GM21447 (cell line): ENCODE results near the gene DISC1.
"Not testable (repeated sequence)": the region's sequence is repeated elsewhere in the genome, so short reads cannot be mapped to it uniquely, and the experiment has no call there.

Experiments used
- ATAC-seq: cut with Tn5 transposase; IDR thresholded peaks from one replicate; pipeline ENCODE4 v1.9.1; 2021; ENCODE audit not compliant: unreplicated experiment

Gene DISC1

DNA sequence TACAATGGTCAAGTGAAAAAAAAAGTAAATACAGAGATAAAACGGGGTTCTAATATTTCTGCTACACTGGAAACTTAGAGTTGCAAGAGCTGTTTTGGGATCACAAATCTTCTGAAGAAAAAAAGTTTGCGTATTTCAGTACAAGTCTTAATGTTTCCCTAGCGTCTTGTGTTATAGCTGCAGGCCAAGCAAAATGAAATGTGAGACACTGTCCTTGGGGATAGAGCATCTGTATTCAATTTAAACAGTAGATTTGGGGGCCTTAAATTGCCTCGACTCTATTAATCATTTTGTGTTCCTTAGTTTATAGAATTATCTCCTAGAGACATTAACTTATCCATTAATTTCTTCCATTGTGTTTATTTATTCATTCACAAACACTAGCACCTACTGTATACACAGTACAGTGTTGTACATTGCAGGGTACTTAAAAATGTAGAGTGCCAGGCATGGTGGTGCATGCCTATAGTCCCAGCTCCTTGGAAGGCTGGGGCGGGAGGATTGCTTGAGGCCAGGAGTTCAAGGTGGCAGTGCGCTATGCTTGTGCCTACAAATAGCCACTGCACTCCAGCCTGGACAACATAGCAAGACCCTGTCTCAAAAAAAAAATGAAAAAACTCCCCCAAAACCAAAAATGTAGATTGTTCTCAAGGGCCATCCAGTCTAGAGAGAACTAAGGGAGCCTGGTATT lies 7.9 kb downstream of the DISC1 start:
- ATAC-seq = no peak

DNA sequence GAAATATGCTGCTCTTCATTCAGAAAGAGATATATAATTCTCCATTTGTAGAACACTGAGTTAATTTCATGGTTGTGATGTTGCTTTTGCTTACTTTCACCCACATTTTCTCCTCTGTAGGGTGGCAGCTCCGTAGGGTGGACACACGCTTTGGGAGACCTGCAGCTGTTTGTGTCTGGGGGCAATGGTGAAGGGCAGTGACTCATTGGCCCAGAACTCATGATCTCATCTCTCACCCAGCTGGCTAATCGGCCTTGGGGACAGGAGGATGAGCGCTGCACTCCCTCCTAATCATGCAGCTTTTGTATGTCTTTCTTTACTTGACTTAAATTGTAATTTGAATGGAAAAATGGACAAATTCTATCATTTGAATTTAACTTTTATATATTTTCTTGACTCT lies 9.6 kb downstream of the DISC1 start:
- no peak for ATAC-seq

DNA sequence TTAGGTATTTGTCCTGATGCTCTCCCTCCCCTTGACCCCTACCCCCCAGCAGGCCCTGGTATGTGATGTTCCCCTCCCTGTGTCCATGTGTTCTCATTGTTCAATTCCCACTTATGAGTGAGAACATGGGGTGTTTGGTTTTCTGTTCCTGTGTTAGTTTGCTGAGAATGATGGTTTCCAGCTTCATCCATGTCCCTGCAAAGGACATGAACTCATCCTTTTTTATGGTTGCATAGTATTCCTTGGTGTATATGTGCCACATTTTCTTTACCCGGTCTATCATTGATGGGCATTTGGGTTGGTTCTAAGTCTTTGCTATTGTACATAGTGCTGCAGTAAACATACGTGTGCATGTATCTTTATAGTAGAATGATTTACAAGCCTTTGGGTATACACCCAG lies 10.3 kb downstream of the DISC1 start:
- not testable (repeated sequence) for ATAC-seq

DNA sequence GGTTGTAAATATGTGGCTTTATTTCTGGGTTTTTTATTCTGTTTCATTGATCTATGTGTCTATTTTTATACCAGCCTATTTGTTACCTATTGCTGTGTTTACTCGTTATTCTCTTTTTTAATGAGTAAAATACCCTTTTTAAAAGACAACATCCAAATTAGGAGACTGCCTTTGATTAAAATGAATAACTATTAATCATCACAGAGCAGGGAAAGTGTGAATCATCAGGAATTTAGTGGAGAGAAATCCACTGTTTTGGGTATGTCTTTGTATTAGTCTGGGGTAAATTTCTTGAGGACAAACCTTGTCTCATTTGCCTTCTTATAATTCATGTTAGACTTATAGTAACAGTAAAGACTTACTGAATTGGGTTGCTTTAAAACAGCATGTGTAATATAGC lies 12.1 kb downstream of the DISC1 start:
- ATAC-seq = no peak

DNA sequence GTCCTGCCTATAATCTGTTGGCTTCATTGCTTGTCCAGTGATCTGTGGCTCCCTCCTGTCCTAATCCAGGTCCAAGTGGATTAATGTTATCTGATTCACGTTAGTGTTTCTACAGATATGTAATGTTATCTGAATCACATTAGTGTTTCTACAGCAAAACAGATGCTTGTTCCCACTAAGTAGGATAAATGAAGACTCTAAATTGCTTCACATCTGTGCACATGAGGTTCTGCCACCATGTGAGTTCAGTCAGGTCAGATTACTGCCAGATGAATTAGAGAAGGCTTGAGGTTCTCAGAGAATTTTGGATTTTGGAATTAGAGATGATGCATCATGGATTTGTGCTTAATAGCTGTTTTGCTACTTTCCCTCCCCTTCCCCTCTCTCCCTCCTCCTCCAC lies 13.2 kb downstream of the DISC1 start:
- no peak for ATAC-seq

DNA sequence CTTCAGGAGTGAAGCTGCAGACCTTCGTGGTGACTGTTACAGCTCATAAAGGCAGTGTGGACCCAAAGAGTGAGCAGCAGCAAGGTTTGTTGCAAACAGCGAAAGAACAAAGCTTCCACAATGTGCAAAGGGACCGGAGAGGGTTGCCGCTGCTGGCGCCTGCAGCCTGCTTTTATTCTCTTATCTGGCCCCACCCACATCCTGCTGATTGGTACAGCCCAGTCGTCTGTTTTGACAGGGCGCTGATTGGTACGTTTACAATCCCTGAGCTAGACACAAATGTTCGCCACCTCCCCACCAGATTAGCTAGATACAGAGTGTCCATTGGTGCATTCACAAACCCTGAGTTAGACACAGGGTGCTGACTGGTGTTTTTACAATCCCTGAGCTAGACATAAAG lies 14.9 kb downstream of the DISC1 start:
- not testable (repeated sequence) for ATAC-seq

DNA sequence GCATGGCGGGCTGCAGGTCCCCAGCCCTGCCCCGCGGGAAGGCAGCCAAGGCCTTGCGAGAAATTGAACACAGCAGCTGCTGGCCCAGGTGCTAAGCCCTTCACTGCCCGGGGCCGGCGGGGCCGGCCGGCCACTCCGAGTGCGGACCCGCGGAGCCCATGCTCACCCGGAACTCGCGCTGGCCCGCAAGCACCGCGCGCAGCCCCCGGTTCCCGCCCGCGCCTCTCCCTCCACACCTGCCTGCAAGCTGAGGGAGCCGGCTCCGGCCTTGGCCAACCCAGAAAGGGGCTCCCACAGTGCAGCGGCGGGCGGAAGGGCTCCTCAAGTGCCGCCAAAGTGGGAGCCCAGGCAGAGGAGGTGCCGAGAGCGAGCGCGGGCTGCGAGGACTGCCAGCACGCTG lies 15.5 kb downstream of the DISC1 start:
- not testable (repeated sequence) for ATAC-seq

DNA sequence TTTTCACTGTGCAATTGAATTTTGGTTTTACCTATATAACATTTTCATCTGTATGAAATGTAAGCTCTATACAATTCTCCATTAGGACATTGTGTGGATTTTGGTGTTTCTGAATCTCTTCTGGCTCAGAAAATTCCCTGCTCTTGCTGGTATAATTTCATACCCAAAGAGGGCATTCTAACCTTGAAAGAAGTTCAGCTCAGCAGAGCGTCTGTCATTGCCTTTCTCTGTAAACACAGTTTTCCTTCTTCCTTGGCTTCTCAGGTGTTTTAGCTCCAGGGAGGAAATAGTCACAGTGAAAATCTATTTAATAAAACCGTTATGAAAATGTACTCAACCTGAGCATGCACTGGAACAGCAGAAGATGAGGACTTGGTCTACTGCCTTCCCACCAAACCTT lies 16.0 kb downstream of the DISC1 start:
- ATAC-seq = no peak

DNA sequence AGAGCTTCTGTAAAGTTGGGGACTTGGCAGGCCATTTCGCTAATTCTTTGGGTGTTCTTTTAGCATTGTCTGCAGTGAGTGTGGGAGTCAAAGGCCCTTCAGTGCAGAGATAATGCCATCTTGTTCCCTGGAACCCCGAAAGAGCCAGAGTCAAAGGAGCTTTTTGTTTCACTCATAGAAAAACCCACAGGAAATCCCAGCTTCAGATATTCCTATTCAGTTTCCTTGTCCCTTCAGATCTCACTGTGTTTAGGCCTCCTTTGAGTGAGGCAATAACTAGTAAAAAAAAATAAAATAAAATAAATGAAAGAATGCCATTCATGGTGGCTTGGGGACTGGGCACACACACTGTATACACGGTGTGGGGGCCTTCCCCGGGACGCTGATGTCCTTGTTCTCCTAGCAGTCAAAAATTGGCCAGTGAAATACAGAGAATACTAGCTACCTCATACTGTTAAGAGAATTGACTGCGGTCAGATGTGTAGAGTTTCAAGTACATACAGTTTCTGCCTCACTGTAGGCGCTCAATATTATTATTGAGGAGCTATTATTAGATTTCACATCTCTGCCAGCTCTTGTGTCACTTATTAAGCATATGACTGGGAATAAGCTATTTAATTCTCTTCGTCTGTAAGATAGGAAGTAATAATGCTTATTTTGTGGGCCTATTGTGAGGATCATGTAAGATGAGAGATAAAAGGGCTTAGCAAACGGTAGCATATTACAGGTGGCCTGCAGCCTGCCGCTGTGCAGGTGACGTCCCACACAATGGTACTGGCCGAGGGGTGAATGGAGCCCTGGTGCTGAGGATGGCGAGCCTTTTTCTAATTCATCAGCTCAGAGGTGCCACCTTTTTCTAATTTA lies 16.7 kb downstream of the DISC1 start:
- no peak for ATAC-seq

DNA sequence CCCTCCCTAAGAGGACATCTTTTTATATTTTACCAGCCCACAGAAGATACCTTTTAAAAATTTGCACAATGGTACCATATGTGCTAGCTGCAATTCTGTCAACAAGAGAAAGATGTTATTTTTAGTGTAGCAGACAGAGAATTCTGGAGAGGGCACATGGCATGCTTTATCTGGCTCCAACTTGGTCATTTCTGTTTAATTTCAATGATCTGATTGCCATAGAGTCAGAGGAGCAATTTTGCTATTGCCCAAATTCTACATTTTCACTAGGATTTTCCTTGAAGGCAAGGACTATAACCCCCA lies 17.3 kb downstream of the DISC1 start:
- no peak for ATAC-seq

DNA sequence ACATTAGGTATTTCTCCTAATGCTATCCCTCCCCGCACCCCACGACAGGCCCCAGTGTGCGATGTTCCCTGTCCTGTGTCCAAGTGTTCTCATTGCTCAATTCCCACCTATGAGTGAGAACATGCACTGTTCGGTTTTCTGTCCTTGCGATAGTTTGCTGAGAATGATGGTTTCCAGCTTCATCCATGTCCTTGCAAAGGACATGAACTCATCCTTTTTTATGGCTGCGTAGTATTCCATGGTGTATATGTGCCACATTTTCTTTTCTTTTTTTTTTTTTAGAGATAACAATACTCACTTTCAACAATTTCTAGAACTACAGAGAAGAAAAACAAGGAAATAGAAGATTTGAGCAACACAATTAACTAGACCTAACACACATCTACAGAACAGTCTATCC lies 19.0 kb downstream of the DISC1 start:
- ATAC-seq = not testable (repeated sequence)

DNA sequence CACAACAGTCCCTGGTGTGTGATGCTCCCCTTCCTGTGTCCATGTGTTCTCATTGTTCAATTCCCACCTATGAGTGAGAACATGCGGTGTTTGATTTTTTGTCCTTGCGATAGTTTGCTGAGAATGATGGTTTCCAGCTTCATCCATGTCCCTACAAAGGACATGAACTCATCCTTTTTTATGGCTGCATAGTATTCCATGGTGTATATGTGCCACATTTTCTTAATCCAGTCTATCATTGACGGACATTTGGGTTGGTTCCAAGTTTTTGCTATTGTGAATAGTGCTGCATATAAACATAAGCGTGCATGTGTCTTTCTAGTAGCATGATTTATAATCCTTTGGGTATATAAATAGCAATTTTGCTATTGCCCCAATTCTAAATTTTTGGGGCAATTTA lies 19.6 kb downstream of the DISC1 start:
- not testable (repeated sequence) for ATAC-seq

DNA sequence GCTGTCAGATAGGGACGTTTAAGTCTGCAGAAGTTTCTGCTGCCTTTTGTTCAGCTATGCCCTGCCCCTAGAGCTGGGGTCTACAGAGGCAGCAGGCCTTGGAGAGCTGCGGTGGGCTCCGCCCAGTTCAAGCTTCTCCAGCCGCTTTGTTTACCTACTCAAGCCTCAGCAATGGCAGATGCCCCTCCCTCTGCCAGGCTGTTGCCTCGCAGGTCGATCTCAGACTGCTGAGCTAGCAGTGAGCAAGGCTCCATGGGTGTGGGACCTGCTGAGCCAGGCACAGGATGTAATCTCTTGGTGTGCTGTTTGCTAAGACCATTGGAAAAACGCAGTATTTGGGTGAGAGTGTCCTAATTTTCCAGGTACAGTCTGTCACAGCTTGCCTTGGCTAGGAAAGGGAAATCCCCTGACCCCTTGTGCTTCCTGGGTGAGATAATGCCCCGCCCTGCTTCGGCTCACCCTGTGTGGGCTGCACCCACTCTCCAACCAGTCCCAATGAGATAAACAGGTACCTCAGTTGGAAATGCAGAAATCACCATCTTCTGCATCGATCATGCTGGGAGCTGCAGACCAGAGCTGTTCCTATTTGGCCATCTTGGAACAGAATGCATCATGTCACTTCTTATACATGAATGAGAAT lies 25.2 kb downstream of the DISC1 start:
- ATAC-seq = not testable (repeated sequence)

DNA sequence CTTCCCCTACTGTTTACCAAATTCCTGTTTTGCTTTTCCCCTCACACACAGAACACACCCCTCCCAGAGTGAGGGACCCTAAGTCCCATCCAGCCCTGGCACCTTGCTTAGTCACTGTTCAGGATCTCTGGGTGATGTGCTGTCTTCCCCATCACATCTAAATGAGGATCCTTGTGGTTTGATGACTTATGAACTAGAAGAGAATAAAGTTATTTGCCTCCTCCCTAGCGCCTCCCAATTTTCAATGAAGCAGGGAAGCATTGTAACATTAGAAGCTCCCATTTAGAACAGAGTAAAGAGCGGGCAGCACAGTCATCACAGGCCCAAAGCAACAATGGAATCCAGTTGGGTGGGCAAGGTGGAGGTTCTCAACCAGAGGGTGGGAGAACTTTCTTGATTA lies 27.0 kb downstream of the DISC1 start:
- no peak for ATAC-seq

DNA sequence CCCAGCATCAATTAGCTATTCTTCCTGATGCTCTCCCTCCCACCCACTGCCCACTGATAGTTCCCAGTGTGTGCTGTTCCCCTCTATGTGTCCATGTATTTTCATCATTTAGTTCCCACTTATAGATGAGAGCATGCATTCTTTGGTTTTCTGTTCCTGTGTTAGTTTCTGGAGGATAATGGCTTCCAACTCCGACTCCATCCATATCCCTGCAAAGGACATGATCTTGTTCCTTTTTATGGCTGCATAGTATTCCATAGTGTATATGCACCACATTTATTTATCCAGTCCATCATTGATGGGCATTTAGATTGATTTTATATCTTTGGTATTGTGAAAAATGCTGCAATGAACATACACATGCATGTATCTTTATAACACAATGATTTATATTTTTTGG lies 30.2 kb downstream of the DISC1 start:
- ATAC-seq = no peak

DNA sequence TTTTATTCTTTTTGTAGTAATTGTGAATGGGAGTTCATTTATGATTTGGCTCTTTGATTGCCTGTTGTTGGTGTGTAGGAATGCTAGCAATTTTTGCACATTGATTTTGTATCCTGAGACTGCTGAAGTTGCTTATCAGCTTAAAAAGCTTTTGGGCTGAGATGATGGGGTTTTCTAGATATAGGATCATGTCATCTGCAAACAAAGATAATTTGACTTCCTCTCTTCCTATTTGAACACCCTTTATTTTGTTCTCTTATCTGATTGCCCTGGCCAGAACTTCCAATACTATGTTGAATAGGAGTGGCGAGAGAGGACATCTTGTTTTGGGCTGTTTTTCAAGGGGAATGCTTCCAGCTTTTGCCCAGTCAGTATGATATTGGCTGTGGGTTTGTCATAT lies 31.6 kb downstream of the DISC1 start:
- not testable (repeated sequence) for ATAC-seq

DNA sequence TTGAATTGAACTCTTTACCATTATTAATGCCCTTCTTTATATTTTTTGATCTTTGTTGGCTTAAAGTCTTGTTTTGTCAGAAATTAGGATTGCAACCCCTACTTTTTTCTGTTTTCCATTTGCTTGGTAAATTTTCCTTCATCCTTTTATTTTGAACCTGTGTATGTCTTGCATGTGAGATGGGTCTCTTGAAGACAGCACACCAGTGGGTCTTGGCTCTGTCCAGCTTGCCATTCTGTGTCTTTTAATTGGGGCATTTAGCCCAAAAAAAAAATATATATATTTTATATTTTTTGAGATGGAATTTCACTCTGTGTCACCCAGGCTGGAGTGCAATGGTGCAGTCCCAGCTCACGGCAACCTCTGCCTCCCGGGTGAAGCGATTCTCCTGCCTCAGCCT lies 33.6 kb downstream of the DISC1 start:
- no peak for ATAC-seq

DNA sequence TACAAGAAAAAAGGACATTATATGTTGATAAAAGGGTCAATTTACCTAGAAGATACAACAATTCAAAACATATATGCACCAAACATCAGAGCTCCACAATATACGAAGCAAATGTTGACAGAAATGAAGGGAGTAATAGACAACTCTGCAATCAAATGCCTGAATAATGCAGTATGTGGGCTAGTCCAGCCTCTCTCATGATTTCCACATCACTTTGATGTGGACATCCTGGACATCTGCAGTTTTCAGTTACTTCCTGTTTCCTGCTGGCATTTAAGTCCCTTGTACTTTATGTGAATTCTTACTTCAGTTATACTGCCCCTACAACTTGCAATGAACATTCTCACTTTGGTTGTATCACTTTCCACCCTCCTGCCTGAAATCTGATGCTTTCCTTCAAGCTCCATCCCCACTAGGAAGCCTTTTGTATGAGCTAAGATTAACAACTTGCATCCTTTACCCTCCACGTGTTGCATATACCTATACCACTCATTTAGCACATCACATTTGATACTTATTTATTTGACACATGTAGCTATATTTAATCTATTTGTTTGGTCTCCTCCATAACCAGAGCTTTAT lies 36.7 kb downstream of the DISC1 start:
- no peak for ATAC-seq

DNA sequence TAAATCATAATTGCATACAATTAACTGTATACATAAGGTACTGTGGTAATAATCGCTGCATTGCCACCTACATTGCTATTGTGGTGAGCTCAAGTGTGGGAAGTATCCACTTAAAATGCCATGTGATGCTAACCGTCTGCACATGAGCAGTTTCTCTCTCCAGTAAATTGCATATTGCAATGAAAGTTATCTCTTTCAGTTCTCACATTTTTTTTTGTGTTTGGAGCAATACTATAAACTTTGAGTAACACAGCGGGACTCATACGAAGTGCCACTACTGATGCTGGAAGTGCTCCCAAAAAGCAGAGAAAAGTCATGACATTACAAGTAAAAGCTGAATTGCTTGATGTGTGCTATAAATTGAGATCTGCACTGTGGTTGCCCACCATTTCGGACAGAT lies 38.5 kb downstream of the DISC1 start:
- ATAC-seq = no peak

DNA sequence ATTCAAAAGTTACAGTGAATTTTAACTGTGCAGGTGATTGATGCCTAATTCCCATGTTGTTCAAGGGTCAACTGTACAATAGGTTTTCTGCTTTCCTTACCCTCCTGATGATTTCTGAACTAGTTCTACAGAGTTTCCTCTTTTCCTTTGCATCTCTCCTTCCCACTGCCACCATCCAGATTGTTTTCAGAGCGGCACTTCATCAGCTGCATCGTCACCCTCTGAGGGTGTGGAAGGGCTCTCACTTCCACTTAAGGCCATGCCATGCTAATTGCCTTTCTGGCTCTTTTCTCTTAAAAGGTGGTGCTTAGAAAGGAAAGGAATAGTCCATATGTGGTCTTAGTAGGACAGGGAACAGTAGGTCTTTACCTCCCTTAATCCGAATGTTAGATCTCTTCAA lies 39.1 kb downstream of the DISC1 start:
- no peak for ATAC-seq

DNA sequence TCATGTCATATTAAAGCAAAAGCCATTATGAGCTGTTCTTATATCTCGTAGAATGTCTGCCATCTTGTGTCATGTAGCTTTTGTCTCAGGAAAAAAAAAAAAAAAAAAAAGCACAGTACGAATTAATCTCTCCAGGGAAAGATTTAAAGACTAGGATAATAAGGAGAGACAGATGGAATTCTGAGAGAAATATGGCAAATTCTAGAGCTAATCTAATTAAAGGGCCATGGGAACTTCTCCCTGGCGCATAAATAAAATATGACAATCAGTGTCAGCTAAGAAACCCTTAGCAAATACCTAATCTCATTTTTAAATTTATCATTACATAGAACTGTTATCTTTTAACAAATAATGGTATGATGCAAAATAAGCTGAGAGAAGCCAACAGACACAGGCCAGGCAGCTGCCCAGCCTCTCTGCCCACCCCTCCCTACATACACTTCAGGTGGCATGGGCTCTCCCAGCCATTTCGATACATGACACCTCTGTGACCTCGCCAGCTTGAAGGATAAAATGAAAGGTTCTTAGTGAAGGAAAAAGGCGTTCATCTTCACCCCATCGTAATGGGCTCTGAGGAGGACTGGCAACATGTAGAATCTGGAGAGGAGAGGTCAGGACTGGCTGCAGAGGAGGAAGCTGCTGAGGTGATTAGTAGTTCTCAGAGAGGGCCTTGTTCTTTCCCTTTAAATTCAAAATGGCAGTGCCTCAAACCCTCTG lies 39.8 kb downstream of the DISC1 start:
- ATAC-seq = no peak
